HG03469 (cell line): ENCODE results near the gene NEURL4.

ENCODE experiments used
- ATAC-seq: cut with Tn5 transposase; IDR thresholded peaks from one replicate; pipeline ENCODE4 v1.9.1; 2021; ENCODE audit warnings: mild to moderate bottlenecking, moderate library complexity, moderate number of reproducible peaks; ENCODE audit not compliant: unreplicated experiment

The NEURL4 gene

DNA sequence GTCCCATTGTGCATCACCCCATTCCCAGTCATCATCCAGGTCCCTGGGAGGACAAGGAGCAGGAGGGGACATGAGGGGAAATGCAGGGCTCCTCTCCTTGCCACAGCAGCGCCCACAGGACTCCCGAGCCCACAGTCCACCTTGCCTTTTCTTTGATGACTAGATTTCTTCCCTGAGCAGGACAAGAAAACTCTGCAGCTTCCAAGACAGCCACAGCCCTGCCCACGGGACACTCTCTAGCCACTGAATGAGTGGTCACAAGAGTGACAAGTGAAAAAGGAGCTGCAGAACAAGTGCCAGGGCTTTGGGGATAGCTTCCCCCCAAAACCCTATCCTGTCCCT is 4.7 kb downstream of the NEURL4 start:
- ATAC-seq = no peak

DNA sequence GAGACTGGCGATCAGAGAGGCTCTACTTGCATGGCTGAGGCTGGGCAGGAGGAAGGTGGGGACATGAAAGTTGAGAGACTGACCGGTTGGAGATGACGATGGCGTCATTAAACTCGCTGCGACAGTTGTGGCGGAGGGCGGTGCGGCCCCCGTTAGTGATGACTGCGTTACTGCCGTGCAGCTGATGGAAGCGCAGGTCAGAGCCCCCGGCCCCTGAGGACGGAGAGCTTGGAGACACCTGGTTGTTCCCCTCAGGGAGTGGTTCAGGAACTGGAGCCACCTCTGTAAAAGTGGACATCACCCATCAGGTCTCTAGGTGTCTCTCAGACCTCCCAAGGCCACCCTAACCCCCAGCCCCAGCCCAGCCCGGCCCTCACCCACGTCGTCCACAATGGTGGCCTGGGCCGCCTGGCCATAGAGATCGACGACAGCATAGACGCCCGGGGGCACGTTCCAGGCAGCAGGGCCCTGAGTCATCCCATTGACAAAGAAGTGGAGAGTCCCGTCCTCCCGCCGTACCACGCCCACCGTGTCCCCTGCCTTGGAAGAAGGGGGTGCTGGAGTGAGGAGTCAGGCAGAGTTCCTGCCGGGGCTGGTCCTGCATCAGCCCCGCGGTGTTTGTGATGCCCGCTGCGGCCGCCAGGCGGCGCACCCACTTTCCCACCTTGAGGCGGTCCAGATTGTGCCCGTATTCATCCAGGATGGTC is 5.3 kb downstream of the NEURL4 start:
- ATAC-seq = no peak

DNA sequence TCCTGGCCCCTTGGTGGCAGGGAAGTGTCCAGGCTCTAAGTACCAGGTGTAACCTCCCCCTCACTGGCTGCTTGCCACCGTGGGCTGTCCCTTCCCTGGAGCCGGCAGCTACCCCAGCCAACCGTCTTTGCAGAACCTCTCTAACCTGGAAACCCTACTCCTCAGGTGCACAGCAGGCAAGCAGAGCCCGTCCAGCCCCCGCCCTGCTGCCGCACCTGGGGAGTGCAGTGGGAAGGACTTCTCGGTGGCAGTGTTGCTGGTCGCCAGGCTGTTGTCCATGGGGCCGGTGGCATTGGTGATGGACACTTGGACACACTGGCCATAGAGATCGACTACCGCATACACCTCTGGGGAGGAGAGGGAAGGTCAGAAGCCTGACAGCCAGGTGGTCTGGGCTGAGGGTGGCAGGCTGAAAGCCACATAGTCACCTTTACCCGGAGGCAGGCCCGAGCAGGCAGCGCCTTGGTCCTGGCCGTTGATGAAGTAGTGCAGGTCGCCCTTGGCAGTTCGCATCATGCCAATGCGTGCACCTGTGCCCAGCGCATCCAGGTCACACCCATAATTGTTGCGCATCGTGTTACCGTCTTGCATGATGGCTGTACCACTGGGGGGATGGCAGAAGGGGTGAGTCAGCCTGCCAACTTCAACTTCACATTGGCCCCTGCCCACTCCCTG is 6.5 kb downstream of the NEURL4 start:
- no peak for ATAC-seq

- no peak for ATAC-seq
Measured at GRCh38 chr17:7321466-7321865, 7.7 kb downstream of the NEURL4 start.

GRCh38 chr17:7318121-7318860 is 10.8 kb downstream of the NEURL4 start:
- ATAC-seq = no peak

- no peak for ATAC-seq
Measured at GRCh38 chr17:7317161-7317803, 11.9 kb downstream of the NEURL4 start.

GRCh38 chr17:7315570-7316235 is 13.4 kb downstream of the NEURL4 start:
- ATAC-seq = no peak

GRCh38 chr17:7314719-7315569 is 14.2 kb downstream of the NEURL4 start, which contains the start of gene GPS2:
Gene GPS2 (minus strand): TSS chr17:7315360. CDS start chr17:7315052, 308 bp downstream.
- ATAC-seq = peak; percentile 37

- ATAC-seq = no peak
Measured at GRCh38 chr17:7313890-7314718, 15.0 kb downstream of the NEURL4 start.

GRCh38 chr17:7313088-7313889 is 15.8 kb downstream of the NEURL4 start:
- no peak for ATAC-seq

- ATAC-seq = no peak
Measured at GRCh38 chr17:7312432-7313087, 16.6 kb downstream of the NEURL4 start.

GRCh38 chr17:7311110-7311705 is 17.9 kb downstream of the NEURL4 start:
- ATAC-seq = no peak

- ATAC-seq = no peak
Measured at GRCh38 chr17:7309628-7310027, 19.5 kb downstream of the NEURL4 start.

DNA sequence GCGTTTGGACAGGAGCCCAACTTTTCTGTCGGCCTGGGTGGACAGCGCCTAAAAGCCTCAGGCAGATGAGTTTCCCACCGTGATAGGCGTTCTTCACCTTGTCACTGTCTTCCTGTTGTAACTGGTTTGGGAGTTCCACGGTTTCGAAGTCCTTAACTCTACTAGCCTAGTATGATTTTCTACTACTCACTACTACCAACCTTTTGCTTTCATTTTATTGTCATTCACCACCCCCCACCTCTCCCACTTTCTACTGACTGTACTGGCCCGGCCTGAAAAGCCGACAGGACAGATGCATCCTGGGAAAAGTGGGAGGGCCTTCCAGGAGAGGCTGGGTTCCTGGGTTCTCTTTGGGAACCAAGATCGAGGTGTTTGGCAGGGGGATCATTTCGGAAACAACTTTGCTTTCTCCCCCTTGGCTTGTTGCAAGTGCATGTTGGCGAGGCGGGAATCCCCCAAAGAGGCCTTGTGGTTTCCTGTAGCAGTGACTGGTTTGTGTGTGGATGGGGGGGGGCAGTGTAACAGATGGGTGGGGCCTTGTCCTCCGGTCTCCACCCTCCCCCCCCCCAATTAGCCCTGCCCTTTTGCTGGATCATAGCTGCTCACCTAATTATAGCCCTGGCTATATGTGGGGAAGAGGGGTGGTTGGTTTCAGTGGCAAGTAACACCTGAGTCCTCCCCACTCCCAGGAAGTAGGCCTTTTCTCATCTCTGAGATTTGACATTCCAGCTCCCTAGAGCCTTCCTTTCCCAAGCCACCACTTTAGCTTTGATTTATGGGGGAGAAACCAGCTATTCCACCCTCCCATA is 20.3 kb downstream of the NEURL4 start:
- no peak for ATAC-seq

- no peak for ATAC-seq
Measured at GRCh38 chr17:7307686-7308624, 21.2 kb downstream of the NEURL4 start.
